GM12865 (cell line): ENCODE measurements around the gene ZNF10.

ENCODE experiments used
- DNase-seq: peaks from one replicate; pipeline ENCODE4 v3.0.0; 2010; ENCODE audit warnings: low read depth
- H3K4me3 ChIP-seq: 2 replicates; pipeline ENCODE4 v1.5.1; 2011; ENCODE audit warnings: mild to moderate bottlenecking, low read depth, low read length, control low read depth
- TF ChIP-seq, protein P1 (sequence below): IDR thresholded peaks from 2 replicates; pipeline ENCODE4 v1.5.1; 2011; ENCODE audit warnings: low read length, control low read depth, low read depth, inconsistent platforms; ENCODE audit not compliant: insufficient read depth; ENCODE audit errors: missing control alignments

The ZNF10 gene

DNA sequence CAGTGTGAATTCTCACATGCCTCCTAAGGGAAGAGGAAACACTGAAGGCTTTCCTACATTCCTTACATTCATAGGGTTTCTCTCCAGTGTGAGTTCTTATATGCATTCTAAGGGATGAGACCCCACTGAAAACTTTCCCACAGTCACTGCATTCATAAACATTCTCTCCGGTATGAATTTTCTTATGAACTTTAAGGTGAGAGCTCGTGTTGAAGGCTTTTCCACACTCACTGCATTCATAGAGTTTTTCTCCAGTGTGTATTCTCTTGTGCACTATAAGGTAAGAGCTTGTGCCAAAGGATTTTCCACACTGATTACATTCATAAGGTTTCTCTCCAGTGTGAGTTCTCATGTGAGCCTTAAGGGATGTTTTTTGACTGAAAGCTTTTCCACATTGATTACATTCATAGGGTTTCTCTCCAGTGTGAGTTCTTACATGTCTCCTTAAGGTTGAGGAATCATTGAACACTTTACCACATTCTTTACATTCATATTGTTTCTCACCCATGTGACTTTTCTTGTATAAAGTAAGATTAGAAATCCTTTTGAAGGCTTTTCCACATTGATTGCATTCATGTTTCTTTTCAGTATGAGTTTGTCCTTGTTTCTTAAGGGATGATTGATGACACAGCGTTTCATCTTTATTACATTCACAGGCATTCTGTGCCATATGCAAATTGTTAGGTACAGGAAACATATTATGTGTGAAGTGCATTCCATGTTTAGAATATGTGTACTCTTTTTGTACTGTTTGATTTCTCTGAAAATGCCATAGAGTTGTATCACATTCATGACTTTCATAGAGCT, 9.8 kb upstream of the ZNF10 start:
- TF ChIP-seq, protein P1, sequence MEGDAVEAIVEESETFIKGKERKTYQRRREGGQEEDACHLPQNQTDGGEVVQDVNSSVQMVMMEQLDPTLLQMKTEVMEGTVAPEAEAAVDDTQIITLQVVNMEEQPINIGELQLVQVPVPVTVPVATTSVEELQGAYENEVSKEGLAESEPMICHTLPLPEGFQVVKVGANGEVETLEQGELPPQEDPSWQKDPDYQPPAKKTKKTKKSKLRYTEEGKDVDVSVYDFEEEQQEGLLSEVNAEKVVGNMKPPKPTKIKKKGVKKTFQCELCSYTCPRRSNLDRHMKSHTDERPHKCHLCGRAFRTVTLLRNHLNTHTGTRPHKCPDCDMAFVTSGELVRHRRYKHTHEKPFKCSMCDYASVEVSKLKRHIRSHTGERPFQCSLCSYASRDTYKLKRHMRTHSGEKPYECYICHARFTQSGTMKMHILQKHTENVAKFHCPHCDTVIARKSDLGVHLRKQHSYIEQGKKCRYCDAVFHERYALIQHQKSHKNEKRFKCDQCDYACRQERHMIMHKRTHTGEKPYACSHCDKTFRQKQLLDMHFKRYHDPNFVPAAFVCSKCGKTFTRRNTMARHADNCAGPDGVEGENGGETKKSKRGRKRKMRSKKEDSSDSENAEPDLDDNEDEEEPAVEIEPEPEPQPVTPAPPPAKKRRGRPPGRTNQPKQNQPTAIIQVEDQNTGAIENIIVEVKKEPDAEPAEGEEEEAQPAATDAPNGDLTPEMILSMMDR = no peak
- H3K4me3 ChIP-seq = no peak overlapping the region
- DNase-seq = no peak

DNA sequence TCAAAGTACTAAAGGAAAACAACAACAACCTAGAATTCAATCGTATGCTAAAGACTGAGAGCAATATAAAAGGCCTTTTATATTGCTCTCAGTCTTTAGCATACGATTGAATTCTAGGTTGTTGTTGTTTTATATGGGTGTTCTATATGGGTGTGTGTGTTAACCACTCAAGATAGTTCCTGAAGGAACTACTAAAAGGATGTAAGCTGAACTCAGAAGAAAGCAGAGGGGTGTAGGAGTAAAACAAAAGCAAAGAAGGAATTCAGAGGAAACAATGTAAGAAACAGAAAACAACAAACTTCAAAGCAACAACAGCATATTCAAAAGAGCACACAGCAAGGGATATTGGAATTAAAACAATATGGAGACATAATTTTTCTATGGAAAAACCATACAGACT, 5.8 kb upstream of the ZNF10 start:
- no peak for DNase-seq
- H3K4me3 ChIP-seq = no peak overlapping the region
- TF ChIP-seq, protein P1 = no peak

DNA sequence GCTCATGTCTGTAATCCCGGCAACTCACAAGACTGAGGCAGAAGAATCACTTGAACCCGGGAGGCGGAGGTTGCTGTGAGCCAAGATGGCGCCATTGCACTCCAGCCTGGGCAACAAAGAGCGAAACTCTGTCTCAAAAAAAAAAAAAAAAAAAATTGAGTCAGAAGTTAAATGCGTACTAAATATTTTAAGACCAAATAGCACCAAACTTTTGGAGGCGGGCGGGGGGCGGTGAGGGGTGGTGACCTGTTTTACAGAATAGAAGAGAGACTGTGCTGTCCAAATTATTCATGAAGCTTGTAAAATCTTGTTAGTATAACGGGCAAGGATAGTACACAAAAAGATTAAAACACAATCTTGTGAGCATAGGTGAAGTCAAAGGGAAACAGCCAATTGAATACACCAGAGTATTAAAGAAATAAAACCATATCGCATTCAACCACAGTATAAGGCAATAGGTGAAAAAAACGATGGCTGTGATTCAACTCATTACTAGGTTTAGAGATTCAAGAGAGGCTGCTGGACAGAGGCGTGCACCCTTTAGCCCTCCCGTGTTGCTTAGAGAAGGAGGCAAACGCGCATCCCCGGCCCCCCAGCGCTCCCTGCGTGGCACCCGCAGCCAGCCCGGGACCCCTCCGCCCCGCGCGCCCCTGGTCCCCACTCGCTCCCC, 924 bp upstream of the ZNF10 start:
- DNase-seq = no peak
- TF ChIP-seq, protein P1 = no peak
- H3K4me3 ChIP-seq = peak overlapping the region; percentile 83

DNA sequence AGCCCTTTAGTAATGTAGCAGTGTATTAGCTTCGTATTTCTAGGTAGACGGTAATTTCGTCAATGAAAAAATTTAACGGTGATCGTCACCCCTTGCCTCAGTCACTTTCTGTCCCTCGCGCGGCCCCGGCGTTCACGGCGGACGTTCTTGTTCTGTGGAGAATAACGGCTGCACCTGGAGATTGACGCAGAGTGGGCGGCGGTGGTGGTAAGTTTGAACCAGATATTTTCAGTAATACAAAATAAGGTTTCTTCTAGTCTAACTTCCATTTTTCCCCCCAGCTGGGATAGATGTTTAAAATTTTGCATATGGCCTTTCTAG, 341 bp downstream of the ZNF10 start:
- peak overlapping the region; percentile 83 for H3K4me3 ChIP-seq
- TF ChIP-seq, protein P1 = no peak
- no peak for DNase-seq

DNA sequence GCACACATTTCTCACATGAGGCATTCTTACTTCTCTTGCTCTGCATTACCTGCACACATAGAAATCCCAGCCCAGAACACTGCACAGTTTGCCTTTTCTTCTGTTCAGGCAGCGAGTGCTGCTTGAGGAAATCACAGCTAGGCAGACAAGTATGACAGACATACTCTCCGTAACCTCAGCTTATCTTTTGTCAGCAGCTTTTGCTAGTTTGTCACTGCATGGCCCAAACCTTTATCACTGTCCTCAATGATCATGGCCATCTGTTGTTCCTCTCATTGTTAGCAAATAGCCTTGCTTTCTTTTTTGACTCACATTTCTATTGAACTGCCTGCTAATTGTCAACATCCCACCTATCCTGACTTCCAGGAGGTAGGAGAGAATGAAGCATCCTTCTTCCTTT, 5.3 kb downstream of the ZNF10 start:
- H3K4me3 ChIP-seq = no peak overlapping the region
- DNase-seq = no peak
- TF ChIP-seq, protein P1 = no peak

DNA sequence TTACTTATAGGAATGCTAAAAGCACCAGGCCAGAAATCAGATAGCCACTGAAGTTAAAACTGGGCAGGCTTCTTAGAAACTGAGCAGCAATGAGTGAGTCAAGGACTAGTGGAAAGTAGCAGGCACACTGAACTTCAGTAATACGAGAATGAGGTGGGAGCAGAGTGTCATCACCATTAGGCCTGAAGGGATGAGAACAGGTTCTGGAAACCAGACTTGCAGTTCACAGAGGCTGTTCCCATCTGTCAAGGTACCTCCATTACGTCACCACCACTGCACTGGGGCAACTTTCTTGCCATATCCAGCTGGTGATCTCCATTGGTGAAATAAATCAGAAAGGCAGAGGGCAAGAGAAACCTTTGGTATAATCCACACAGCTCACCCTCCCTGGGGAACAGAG, 15.6 kb downstream of the ZNF10 start:
- no peak for DNase-seq
- TF ChIP-seq, protein P1 = no peak
- H3K4me3 ChIP-seq = no peak overlapping the region

DNA sequence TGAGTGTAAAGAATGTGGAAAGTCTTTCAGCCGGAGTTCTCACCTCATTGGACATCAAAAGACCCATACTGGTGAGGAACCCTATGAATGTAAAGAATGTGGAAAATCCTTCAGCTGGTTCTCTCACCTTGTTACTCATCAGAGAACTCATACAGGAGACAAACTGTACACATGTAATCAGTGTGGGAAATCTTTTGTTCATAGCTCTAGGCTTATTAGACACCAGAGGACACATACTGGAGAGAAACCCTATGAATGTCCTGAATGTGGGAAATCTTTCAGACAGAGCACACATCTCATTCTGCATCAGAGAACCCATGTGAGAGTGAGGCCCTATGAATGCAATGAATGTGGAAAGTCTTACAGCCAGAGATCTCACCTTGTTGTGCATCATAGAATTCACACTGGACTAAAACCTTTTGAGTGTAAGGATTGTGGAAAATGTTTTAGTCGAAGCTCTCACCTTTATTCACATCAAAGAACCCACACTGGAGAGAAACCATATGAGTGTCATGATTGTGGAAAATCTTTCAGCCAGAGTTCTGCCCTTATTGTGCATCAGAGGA, 25.8 kb downstream of the ZNF10 start:
- DNase-seq = no peak
- TF ChIP-seq, protein P1 = no peak
- H3K4me3 ChIP-seq = no peak overlapping the region
